B cell (primary cell): ENCODE measurements around the gene PRDM5. TPM values are rescaled to one million over a fixed set of nuclear protein-coding genes. Genes with fewer than 3 reads are reported as not detected.
A peak's percentile ranks its signal among the peaks of the same experiment; 100 is the strongest.

Source experiments
- ATAC-seq: fragments of 200-7000 bp; cut with Tn5 transposase; one replicate; pipeline ENCODE4 v1.10.0; 2021; ENCODE audit warnings: low read depth, mild to moderate bottlenecking, moderate number of reproducible peaks, moderate library complexity
- CTCF ChIA-PET: fragments of 350-600 bp; sonication (Branson Sonifier 250); formaldehyde crosslinking; loops from one replicate; lab custom pipeline; 2021; ENCODE audit warnings: antibody characterized with exemption, inconsistent platforms; lab: Charles Lee
- POLR2A ChIA-PET: fragments of 350-600 bp; sonication (Branson Sonifier 250); formaldehyde crosslinking; loops from one replicate; lab custom pipeline; 2021; ENCODE audit warnings: antibody characterized with exemption; lab: Charles Lee
- DNase-seq: peaks from one replicate; pipeline ENCODE4 v3.0.0; 2013
- H2AFZ ChIP-seq: 2 replicates; pipeline ENCODE4 v1.6.1; 2012; ENCODE audit warnings: mild to moderate bottlenecking, low read depth, low read length; ENCODE audit not compliant: insufficient read depth, poor library complexity, severe bottlenecking
- H3K27ac ChIP-seq, 2 donors: 1 replicate in 1 of 2; 2 replicates in 1 of 2; pipeline ENCODE4 v1.5.1; 2012 to 2013; ENCODE audit warnings: low read length in 2 of 2, mild to moderate bottlenecking in 2 of 2, moderate library complexity in 1 of 2
- H3K27me3 ChIP-seq, 4 experiments: fragments of 200-600 bp in 1 of 4; sonication (generic) in 1 of 4; replicated peaks in 1 of 4; 1 replicate in 2 of 4; 2 replicates in 2 of 4; pipeline versions ENCODE4 v1.6.1 to v1.7.0; 2013 to 2016; ENCODE audit warnings: low read length in 3 of 4, mild to moderate bottlenecking in 2 of 4, mixed read lengths in 1 of 4, moderate library complexity in 1 of 4; ENCODE audit not compliant: insufficient read depth in 4 of 4, control insufficient read depth in 3 of 4; ENCODE audit errors: control extremely low read depth in 1 of 4
- H3K36me3 ChIP-seq, 2 experiments: replicated peaks in 1 of 2; 1 replicate in 1 of 2; 2 replicates in 1 of 2; pipeline versions ENCODE4 v1.6.1 to v1.7.1; 2013; ENCODE audit warnings: low read length in 1 of 2; ENCODE audit not compliant: insufficient read depth in 2 of 2, control insufficient read depth in 1 of 2; ENCODE audit errors: control extremely low read depth in 1 of 2, extremely low read depth in 1 of 2
- H3K4me1 ChIP-seq, 2 donors: fragments of 200-600 bp in 1 of 2; sonication (generic) in 1 of 2; 1 replicate in 1 of 2; 2 replicates in 1 of 2; pipeline versions ENCODE4 v1.5.1 to v1.6.1; 2013 to 2017; ENCODE audit warnings: low read length in 2 of 2; ENCODE audit not compliant: control insufficient read depth in 2 of 2, insufficient read depth in 2 of 2
- H3K4me2 ChIP-seq: replicated peaks from 2 replicates; pipeline ENCODE3; 2012; ENCODE audit warnings: mild to moderate bottlenecking, low read depth, low read length; ENCODE audit not compliant: poor library complexity, severe bottlenecking
- H3K4me3 ChIP-seq, 5 experiments: fragments of 200-600 bp in 1 of 5; sonication (generic) in 1 of 5; 1 replicate in 3 of 5; 2 replicates in 2 of 5; pipeline versions ENCODE4 v1.5.1 to v1.7.0; 2011 to 2016; ENCODE audit warnings: low read length in 4 of 5, mild to moderate bottlenecking in 4 of 5, low read depth in 2 of 5, control low read depth in 1 of 5, moderate library complexity in 1 of 5; ENCODE audit not compliant: insufficient read depth in 1 of 5; ENCODE audit errors: control extremely low read depth in 1 of 5, extremely low read depth in 1 of 5
- H3K79me2 ChIP-seq: fragments of 200-600 bp; sonication (generic); one replicate; pipeline ENCODE4 v1.6.0; 2016; ENCODE audit warnings: low read length; ENCODE audit not compliant: control insufficient read depth, insufficient read depth
- H3K9ac ChIP-seq: fragments of 200-600 bp; sonication (generic); 2 replicates; pipeline ENCODE4 v1.6.1; 2017; ENCODE audit warnings: mild to moderate bottlenecking, low read length, moderate library complexity
- H3K9me3 ChIP-seq, 3 donors: one replicate each; pipeline versions ENCODE4 v1.6.1 to v1.7.1; 2013; ENCODE audit warnings: low read length in 2 of 3; ENCODE audit not compliant: control insufficient read depth in 2 of 3, insufficient read depth in 1 of 3; ENCODE audit errors: control extremely low read depth in 1 of 3
- H4K20me1 ChIP-seq: 2 replicates; pipeline ENCODE4 v1.6.0; 2012; ENCODE audit warnings: mild to moderate bottlenecking, low read length; ENCODE audit not compliant: insufficient read depth, control insufficient read depth, poor library complexity, severe bottlenecking
- H3K27ac Mint-ChIP-seq: one replicate; pipeline ENCODE4 v1.8.0; 2021; ENCODE audit warnings: mixed read lengths
- H3K27me3 Mint-ChIP-seq: one replicate; pipeline ENCODE4 v1.8.0; 2021; ENCODE audit warnings: mixed read lengths
- H3K4me1 Mint-ChIP-seq: one replicate; pipeline ENCODE4 v1.8.0; 2021; ENCODE audit warnings: mixed read lengths
- H3K4me3 Mint-ChIP-seq: one replicate; pipeline ENCODE4 v1.8.0; 2021; ENCODE audit warnings: mixed read lengths
- H3K9me3 Mint-ChIP-seq: one replicate; pipeline ENCODE4 v1.8.0; 2022; ENCODE audit warnings: mixed read lengths; ENCODE audit not compliant: insufficient read depth
- CTCF ChIP-seq: fragments of 200-600 bp; IDR thresholded peaks from one replicate; pipeline ENCODE4 v1.8.0; 2022; ENCODE audit warnings: antibody characterized with exemption, mild to moderate bottlenecking
- EZH2 ChIP-seq: IDR thresholded peaks from 2 replicates; pipeline ENCODE4 v1.6.1; 2012; ENCODE audit warnings: borderline replicate concordance, low read depth, mild to moderate bottlenecking, moderate library complexity, low read length; ENCODE audit not compliant: insufficient read depth, poor library complexity, severe bottlenecking
- WGBS: methylation state at CpG from one replicate; pipeline ENCODE4 v1.1.5; 2013; ENCODE audit warnings: missing lambda C conversion rate; ENCODE audit not compliant: insufficient coverage; 5-methylcytosine and 5-hydroxymethylcytosine counted together
- intact Hi-C: fragments of 100-400 bp; cut with micrococcal nuclease; formaldehyde crosslinking; loops from one replicate; pipeline ENCODE4 v1.10.0; 2022
- polyA plus RNA-seq: library from polyadenylated mRNA; depleted of rRNA; stranded (reverse); fragments of >200 nt; gene quantifications from 2 replicates; pipeline ENCODE4 v1.2.3, GENCODE V29; 2012
- total RNA-seq, 2 donors: library from RNA; stranded (reverse); fragments of 120-200 nt in 1 of 2; gene quantifications; 1 replicate in 1 of 2; 2 replicates in 1 of 2; pipeline versions ENCODE4 v1.2.3 to v1.2.4, GENCODE V29; 2013 to 2022

Gene PRDM5
- total and polyA plus RNA-seq, 2 donors (not counting 1 experiment from before 2014, with no cell fraction given) = not detected

GRCh38 chr4:120816296-120816965, 106.1 kb downstream of the PRDM5 start:
- CTCF ChIA-PET = no interaction called here

More at GRCh38 chr4:120816296-120816965, 106.1 kb downstream of the PRDM5 start:
- no peak overlapping the region for H3K9ac ChIP-seq
- H4K20me1 ChIP-seq = no peaks in the 10 kb centered on the region
- no peak overlapping the region for H3K27ac Mint-ChIP-seq
- H3K4me3 ChIP-seq = peak overlapping the region in 1 of 5 experiments; percentile 50
- H3K27me3 ChIP-seq = no peaks in the 10 kb centered on the region
- no peak overlapping the region for H3K4me2 ChIP-seq
- DNase-seq (no peak), ATAC-seq (no peak)
- no peak overlapping the region for H3K4me3 Mint-ChIP-seq
- no peaks in the 10 kb centered on the region for H3K9me3 Mint-ChIP-seq
- H3K36me3 ChIP-seq = no peaks in the 10 kb centered on the region
- 87% methylated on average over 11 of the region's 13 CpGs for WGBS
- no peaks in the 10 kb centered on the region for H3K79me2 ChIP-seq
- H2AFZ ChIP-seq = no peak overlapping the region
- POLR2A ChIA-PET = no interaction called here
- H3K27ac ChIP-seq = no peak overlapping the region
- no peaks in the 10 kb centered on the region for H3K27me3 Mint-ChIP-seq
- no peaks in the 10 kb centered on the region for H3K4me1 ChIP-seq
- H3K9me3 ChIP-seq = peaks cover 0 to 2% (median 0%) of the 10 kb centered on the region in 3 donors
- intact Hi-C loops = no loop called here
- H3K4me1 Mint-ChIP-seq = no peaks in the 10 kb centered on the region
- TF ChIP-seq EZH2 (no peak), CTCF (no peak)
